Cortex of kidney (tissue), 1 donor: Measurements from ENCODE around the gene GPR179.

Source experiments
- DNase-seq: peaks from one replicate; lab custom pipeline; 2025; lab: John Stamatoyannopoulos, UW

GPR179 gene, protein sequence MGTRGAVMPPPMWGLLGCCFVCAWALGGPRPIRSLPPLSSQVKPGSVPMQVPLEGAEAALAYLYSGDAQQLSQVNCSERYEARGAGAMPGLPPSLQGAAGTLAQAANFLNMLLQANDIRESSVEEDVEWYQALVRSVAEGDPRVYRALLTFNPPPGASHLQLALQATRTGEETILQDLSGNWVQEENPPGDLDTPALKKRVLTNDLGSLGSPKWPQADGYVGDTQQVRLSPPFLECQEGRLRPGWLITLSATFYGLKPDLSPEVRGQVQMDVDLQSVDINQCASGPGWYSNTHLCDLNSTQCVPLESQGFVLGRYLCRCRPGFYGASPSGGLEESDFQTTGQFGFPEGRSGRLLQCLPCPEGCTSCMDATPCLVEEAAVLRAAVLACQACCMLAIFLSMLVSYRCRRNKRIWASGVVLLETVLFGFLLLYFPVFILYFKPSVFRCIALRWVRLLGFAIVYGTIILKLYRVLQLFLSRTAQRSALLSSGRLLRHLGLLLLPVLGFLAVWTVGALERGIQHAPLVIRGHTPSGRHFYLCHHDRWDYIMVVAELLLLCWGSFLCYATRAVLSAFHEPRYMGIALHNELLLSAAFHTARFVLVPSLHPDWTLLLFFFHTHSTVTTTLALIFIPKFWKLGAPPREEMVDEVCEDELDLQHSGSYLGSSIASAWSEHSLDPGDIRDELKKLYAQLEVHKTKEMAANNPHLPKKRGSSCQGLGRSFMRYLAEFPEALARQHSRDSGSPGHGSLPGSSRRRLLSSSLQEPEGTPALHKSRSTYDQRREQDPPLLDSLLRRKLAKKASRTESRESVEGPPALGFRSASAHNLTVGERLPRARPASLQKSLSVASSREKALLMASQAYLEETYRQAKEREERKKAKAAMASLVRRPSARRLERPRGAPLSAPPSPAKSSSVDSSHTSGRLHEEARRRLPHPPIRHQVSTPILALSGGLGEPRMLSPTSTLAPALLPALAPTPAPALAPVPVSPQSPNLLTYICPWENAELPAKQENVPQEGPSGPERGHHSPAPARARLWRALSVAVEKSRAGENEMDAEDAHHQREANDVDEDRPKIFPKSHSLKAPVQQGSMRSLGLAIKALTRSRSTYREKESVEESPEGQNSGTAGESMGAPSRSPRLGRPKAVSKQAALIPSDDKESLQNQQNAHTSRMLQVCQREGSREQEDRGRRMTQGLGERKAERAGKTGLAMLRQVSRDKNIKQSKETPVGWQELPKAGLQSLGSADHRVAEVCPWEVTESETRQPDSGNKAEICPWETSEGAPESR (N-terminal part only)

DNA sequence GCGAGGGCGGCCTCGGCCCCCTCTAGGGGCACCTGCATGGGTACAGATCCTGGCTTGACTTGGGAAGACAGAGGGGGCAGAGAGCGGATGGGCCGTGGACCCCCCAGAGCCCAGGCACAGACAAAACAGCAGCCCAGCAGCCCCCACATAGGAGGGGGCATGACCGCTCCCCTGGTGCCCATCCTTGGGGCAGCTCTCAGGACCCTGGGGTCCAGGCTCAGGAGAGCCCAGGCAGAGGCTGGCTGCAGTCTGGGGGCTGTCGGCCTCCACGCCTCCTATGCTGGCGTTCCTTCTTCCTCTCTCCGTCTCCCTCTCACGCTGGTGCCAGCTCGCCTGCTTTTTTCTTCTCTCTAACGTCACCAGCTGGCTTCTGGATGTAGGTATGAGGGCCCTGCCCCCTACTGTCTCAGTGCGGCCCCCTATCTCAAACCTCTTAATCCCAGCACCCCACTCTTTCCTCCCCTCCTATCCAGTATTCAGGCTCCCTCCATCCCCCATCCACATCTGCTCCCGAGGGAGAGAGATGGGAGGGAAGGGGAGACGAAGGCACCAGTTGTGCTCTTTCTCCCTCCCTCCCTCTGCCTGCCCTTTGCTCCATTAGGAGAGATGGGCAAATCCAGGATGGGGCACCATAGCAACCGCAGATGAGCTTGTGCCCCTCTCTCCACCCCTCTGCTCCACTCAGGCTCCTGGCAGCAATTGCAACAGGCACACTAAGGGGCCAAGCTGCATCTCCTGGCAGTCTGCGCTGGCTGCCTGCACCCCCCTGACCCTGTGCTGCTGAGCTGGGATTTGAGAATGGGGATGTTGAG lies at the start of gene GPR179:
TSS of gene GPR179 (minus strand) at position 349 of the 812 bp plus-strand sequence. CDS start at position 182, 167 bp downstream.
- no peak for DNase-seq

DNA sequence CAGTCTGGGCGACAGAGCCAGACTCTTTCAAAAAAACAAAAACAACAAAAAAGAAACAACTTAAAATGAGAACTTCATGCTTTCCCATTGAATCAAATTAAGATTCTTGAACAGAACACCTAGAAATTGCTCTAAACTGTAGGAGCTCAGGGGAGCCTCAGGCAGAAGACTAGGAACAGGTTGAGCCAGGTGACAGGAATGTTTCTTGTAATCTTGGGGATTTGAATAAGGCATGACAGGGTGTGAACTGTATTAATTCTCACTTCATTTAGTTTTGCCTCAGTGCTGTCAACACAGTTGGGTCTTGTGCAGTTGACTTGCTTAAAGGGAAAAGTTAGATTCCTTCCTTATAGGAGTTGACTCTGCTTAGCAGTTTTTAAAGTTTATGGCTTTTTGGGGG lies 35.7 kb upstream of the GPR179 start:
- DNase-seq, result no peak

DNA sequence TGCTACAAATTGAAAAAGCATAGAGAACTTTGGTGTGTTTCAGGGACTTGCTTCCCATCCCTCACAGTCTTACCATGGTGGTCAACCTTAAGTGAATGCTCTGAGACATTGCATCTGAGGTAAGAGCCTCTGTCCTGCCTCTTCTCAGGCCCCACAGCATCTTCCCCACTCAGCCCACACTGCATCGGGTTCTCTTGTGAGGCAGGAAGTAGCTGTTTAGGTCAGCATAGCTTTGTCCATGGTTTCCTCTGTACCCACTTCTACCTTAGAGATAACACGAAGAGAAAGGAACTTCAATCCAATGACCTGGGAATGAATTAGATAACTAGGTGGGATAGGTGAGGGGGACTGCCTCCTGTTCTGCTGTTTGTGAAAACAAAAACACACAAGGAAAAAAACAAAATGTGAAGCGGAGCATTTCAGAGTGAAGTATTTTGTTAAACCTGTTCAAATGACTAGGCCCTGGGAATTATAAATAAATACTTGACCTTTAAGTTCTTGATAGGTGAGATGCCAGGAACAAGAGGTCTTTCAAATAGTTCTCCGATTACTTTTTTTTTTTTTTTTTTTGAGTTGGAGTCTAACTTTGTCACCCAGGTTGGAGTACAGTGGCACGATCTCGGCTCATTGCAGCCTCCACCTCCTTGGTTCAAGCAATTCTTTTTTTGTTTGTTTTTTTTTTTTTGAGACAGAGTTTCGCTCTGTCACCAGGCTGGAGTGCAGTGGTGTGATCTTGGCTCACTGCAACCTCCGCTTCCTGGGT lies 25.5 kb upstream of the GPR179 start:
- no peak for DNase-seq

DNA sequence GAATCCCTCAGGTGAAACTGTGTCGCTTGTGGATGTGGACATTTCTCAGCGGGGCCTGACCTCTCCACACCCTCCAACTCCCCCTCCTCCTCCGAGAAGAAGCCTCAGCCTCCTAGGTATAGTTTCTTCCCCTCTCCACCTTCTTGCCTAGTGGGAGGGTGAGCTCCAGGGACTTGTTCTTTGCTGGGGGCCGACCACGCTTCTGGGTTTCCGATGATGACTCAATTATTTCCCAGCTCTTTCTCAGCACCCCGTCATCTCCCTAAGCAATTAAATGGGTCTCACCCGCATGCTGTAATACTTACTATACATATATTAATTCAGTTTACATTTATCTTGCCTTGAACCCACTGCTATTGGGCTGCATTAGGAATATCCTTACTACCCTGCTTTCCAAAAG lies 21.0 kb upstream of the GPR179 start:
- no peak for DNase-seq

DNA sequence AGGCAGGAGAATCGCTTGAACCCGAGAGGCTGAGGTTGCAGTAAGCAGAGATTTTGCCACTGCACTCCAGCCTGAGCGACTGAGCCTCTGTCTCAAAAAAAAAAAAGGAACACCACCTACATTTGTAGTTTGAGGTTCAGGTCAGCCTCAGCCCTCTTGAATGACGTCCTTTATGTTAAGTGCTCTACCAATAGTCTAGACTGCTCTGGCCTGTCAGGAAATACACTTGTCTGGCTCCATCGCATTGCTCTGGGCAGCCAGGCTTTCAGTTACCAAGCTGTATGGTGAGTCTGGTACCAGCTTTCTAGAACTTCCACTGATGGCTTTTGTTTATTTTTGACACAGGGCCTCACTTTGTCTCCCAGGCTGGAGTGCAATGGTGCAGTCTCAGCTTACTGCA lies 19.3 kb upstream of the GPR179 start:
- no peak for DNase-seq

DNA sequence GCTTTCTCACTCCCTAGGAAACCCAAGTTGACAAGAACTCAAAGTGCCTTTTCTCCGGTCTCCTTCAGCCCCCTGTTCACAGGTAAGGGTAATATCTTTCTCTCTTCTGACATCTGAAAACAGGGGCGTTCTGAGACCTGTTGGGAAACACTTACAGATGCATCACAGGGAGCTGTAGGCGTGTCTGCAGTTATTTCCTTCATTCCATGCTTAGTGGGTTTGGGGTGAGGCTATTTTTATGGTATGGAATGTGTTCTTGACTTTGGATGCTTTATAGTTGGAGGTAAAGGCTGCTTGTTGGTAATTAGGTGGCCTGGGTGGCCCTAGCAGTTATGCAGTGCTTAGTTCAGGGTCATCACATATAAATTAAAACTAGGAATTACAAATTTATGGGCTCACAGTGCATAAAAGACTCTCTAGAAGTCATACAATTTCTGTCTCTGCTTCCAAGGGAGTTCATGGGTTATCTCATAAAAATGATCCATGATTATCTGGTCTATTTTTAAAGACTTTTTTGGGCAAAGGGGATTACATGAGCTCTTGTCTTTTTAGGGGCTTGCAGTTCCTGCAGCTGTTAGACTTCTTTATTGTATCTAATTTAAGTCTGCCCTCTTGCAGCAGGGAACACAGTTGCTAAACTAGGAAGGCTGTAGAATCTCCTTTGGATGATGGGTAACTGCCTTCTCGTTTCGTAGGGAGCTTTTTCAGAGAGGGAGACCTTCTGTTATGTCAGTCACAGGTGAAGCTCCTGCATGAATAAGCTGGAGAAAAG lies 18.1 kb upstream of the GPR179 start:
- no peak for DNase-seq

DNA sequence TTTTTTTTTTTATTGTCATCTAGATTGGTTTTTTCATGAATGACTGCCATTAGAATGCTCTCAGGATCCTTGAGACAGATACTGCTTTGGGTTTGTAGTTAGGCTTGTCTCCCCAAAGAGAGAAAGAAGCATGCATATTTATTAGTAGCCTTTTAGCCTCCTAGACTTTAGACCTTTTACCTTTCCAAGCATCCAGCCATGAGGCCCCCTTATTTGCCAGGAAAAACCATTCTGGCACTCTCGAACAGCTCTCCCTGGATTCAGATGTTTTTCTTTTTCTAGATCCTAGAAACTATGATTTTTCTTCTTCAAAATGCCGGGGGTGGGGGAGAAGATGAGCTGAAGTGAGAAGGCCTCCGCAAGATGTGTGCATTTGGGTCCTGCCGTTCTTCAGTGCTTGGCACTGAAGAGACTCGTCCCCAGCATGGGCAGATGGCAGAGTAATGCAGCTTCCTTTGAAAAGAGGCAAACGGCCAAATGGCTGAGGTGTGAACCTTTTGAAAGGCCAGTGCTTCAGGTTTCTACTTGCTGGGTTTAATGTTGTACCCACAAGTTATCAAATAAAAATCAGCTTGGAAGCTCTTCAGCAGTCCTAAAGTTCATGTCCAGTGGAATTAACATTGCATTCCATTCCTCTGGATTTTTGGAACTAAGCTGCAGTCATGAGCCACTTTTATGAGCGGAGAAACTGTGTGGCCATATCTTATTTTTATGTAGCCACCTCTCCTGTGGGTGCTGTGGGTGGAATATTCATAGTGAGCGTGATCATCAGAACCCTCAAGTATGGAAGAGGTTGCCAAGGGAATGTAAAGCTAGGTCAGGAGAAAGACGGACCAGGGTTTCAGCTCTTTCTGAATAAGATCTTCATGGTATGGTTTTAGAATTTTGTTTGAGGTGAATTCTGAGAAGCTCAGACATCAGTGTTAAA lies 15.1 kb upstream of the GPR179 start:
- no peak for DNase-seq

DNA sequence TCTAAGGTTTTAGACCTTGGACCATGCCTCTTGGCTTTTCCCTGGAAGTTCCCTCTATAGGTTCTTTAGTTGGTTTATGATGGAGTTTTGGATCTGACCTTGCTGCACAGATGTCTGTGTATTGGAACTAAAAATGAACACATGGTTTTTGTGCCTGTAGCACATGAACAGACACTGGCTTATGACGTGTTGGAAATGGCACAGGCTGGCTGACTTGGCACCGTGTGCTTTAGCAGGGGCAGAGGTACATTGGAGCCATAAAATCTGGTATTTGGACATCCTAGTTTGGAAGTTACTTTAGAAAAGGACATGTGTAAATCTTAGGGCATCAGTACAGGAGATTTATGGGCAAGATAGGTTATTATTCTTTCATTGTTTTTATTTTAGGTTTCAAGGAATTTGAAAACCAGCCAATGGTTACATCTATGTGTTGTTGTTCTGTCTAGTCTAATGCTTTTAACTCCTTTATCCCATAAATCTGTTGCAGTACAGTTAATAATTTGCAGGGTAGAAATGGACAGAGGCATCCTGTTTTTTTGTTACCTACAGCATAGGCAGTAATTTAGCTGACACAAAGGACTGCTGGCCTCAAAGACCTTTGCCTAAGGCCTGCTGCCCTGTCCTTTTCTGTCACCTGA lies 13.8 kb upstream of the GPR179 start:
- no peak for DNase-seq

DNA sequence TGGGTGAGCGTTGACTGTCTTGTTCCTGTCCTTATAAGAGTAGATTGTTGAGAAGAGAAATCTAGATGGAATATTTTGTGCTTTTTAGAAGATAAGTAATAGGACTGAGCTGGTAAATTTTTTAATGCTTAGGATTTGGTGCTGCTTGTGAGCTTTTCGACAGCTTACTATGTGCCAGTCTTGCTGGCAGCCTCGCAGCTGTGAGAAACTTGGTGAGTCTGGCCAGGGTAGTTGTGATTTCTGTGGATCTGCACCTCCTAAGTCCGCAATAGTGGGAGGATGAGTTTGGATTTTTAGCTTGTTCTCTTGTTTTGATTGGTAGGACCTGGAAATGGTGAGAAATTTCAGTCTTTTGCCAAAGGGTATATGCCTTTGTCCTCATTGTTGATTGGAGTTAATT lies 11.5 kb upstream of the GPR179 start:
- no peak for DNase-seq

DNA sequence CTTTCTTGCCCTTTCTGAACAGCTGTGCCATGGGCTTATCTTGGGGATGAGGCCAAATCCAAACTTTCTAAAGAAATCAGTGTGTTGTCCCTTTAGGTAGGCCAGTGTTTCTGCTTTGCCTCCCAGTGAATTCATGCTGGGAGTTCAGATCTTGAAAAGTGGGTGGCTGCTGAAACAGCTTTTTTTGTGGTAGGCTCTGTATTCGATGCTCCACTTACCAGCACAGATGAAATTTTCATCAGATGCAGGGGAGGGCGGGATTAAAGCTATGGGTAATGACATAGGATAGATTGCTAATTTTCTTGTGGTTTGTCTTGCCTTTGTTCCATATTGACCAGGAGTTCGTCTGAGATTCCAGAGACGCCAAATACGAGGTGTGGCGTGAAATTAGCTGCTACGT lies 10.7 kb upstream of the GPR179 start:
- no peak for DNase-seq

DNA sequence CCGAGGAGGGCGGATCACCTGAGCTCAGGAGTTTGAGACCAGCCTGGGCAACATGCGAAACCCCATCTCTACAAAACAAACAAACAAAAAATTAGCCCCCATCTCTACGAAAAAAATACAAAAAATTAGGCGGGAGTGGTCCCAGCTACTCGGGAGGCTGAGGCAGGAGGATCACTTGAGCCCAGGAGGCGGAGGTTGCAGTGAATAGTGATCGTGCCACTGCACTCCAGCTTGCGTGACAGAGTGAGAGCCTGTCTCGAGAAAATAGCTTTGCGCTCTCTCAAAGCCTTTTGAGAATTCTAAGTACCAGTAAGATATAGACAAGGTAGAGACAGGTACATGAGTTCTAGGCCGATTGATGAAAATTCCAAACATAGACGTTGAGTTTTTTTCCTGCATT lies 9.9 kb upstream of the GPR179 start:
- no peak for DNase-seq

DNA sequence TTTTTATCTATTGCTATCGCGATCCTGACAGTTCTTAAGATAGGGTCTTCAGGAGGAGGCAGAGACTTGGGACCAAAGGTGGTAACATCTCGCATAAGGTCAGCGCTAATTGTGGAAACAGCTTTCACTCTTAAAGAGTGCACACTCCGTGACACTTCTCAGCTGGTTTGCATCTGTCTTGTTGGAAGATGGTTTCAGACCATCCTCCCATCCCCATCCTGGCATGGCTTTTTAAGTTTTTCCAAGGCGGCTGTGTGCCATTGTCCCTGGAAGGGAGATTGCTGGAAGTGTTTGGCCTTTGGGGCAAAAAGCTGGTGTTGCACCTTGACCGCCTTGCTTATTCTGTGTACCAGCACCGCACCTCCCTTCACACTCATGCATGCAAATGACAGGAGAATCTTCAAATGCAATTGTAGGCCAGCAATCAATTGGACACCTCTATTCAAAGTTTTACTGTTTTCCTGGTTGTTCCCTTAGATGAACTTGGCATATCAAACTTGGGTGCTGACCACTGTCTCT lies 9.4 kb upstream of the GPR179 start:
- DNase-seq, result no peak

DNA sequence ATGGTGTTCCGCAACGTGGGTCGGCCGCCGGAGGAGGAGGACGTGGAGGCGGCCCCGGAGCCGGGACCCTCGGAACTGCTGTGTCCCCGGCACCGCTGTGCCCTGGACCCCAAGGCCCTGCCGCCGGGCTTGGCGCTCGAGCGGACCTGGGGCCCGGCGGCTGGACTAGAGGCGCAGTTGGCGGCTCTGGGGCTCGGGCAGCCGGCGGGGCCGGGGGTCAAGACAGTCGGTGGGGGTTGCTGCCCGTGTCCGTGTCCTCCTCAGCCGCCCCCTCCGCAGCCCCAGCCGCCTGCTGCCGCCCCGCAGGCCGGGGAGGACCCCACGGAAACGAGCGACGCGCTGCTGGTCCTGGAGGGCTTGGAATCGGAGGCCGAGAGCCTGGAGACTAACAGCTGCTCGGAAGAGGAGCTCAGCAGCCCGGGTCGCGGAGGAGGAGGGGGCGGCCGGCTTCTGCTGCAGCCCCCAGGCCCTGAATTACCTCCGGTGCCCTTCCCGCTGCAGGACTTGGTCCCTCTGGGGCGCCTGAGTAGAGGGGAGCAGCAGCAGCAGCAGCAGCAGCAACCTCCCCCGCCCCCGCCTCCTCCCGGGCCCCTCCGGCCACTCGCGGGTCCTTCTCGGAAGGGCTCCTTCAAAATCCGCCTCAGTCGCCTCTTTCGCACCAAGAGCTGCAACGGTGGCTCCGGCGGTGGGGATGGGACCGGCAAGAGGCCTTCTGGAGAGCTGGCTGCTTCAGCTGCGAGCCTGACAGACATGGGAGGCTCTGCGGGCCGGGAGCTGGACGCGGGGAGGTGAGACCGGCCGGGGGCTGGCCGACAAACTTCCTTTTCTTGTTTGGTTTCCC lies 8.7 kb upstream of the GPR179 start:
- no peak for DNase-seq

DNA sequence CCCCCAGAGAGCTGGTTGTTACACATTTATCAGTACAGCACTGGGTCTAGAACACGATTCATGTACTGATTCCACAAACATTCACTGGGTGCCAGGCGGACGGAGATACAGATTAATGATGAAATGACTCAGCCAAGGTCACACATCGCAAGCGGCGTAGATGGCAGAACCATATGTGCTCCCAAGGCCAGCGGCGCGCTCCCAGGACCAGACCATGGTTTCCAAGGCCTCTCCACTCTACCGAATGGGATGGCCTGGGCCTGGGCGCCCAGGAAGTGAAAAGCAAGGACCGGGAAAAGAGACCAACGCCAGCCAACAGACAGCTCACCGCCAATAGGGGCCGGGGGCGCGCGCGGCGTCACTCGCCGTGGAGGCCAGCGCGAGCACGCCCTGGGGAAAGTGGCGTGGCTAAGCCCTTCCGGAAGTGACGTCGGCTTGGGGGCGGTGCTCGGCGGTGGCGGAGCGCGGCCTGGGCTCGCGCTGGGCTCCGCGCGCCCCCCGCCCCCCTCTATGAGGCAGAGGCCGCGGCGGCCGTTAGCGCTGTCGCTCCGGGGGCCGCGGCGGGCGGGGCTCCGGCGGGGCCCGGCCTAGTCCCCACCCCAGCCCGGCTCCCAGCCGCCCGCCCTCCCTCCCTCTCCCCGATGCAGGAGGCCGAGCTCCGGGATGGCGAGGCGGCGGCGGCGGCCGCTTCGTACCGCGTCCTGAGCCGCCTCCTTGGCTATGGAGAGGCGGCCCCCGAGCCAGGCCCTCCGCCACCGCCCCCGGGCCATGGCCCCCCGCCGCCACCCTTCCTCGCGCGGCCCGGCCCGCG lies 7.9 kb upstream of the GPR179 start, which contains the start of gene SOCS7:
TSS of gene SOCS7 (plus strand) at position 433 of the 811 bp plus-strand sequence. CDS start at position 642, 209 bp downstream.
- DNase-seq, result no peak

DNA sequence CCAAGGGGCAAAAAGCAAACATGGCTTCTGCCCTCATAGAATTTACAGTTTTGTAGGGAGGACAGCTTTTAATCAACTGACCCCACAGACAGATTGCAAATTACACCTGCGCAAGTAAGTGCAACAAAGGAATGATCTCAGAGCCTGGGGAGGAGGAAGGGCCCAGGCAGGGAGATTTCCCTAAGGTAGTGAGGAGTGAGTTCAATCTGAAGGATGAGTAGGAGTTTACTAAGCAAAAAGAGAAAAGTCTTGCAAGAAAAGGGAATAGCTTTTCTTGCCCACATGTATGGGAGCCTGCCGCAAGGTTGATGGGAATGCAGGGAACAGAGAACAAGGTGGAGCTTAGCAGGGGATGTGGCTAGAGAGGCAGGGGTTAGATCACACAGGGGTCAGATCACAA lies 6.3 kb upstream of the GPR179 start:
- DNase-seq, result no peak

DNA sequence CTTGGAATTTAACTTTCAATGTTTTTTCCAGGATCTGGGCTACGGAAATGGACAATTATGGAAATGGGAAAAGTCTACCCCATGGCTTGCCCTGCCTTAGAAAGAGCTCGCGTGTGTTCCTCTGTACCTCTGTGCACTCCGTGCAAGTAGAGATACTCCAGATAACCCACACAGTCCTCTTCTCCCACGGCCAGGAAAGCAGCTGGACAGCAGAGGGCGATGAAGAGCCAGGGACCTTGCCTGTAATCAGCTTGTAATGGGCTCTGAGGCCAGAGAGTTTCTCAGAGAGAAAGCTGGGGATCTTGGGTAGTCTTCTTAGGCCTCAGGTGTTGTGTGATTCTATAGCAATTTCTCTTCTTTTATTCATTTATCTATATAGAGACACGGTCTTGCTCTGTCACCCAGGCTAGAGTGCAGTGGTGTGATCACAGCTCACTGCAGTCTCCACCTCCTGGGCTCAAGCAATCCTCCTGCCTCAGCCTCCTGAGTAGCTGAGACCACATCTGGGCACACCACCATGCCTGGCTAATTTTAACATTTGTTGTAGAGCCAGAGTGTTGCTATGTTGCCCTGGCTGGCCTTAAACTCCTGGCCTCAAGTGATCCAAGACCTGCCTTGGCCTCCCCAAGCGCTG lies 5.5 kb upstream of the GPR179 start:
- no peak for DNase-seq
